ENCODE data around the gene PALM.

The PALM gene

DNA sequence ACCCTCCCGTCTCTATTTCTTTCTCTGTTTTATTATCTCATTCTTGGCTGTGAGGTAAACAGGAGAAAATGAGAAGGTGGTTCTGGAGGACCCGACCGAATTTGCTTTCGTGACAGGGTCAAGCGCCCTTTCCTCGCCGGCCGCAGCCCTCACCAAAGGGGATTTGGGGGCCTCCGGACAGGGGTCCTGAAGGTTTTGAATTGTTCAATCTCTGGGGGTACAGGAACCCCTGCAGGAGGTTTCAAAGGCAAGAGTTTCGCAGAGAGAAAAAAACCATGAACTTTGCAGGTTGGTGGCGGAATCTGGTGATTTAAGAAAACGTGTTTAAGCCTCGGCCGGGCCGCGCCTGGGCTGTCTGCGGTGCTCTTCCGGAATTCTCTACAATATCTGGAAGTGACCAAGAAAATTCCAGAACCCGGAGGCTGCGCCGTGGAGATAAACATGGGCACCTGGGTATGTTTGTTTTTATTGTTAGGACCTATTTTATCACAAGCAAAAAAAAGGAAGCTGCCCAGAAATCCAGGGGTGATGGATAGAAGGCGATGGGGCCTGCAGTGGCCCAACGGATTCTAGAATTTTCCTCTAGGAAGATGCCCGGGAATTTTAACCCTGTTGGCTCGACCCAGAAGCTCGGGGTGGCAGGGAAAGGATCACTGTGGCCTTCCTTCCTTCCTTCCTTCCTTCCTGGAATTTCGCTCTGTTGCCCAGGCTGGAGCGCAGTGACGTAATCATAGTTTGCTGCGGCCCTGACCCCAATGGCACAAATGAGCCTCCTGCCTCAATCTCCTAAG, 74.3 kb downstream of the PALM start:
- DNase-seq, result no peak

- DNase-seq, result no peak
Measured at GRCh38 chr19:784541-784940, 75.8 kb downstream of the PALM start.

DNA sequence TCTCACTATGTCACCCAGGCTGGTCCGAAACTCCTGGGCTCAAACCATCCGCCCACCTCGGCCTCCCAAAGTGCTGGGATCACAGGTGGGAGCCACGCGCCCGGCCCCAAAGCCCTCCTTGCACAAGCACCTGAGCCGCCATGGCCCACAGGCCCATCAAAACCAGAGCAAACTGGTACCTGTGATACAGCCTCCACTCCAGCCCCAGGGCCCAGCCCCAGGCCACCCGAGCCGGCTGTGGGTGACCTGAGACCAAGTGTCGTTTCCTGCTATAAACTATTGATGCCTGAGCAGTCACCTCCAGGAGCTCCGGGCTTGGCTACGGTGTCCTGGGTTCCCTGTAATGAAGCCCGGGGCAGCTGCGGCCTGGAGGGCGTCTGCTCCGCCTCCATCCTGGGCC, 78.8 kb downstream of the PALM start:
- no peak for DNase-seq

GRCh38 chr19:788686-788982, 79.9 kb downstream of the PALM start:
- no peak for DNase-seq

- no peak for DNase-seq
Measured at GRCh38 chr19:788983-789700, 80.4 kb downstream of the PALM start.

GRCh38 chr19:789701-790060, 80.9 kb downstream of the PALM start:
- no peak for DNase-seq

GRCh38 chr19:791007-791566, 82.4 kb downstream of the PALM start:
- DNase-seq, result no peak

- no peak for DNase-seq
Measured at GRCh38 chr19:791567-792305, 83.0 kb downstream of the PALM start.

- no peak for DNase-seq
Measured at GRCh38 chr19:792306-792885, 83.7 kb downstream of the PALM start.

- DNase-seq, result no peak
Measured at GRCh38 chr19:793806-794205, 85.1 kb downstream of the PALM start.

DNA sequence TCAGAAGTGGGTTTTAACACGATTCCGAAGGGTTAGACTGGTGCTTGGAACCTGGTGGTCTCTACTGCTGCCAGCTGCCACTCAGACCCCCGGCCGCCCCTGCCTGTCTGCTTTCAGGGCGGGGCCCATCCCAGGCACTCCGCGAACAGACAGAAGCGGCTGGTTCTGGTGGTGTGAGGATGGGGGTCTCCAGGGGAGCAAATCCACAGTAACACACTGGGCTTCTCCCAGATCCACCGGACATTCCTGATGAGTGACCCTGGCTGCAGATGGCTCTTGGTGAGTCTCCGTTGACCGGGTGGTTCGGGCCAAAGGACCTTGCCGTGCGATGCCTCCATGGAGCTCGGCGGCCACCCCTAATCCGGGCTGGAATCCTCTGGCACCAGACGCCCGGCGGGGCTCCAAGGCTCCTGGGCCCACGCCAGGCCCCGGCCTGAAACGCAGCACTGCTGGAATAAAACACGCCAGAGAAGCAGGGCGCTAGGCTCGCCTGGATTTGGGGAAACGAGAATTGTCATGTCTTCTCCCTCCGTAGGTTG, 86.4 kb downstream of the PALM start:
- no peak for DNase-seq

GRCh38 chr19:795691-796581, 87.2 kb downstream of the PALM start:
- DNase-seq, result no peak

DNA sequence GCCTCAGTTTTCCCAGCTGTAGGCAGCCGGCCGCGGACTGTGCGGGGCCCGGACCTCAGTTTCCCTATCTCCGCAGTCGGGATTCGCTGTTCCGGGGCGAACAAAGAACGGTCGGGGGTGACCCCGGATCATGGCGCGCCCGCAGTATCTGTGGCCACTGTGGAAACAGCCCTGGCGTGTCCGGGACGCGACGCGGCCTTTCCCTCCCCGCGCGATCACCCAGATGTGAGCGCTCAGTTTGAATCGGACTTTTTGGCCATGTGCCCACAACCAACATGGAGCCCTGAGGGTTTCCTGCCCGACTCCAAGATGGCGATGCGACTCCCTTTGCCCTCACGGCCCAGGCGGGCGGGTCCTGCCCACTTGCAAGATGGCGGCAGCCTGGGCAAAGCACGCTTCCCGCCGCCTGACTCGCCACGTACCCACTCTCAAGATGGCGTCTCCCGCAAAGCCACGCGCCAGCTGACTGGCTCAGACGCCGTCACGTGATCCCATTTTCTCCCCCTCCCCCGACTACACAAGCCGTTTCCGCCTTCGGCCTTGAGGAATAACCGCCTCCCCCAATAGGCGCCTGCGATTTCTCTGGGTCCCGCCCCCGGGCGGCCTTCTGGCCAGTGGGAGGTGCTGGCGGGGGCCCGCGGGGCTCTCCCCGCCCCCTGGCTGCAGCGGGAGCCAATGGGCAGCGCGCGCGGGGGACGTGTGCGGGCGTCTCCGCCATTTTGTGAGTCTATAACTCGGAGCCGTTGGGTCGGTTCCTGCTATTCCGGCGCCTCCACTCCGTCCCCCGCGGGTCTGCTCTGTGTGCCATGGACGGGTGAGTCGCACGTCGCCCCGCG, 88.2 kb downstream of the PALM start, which contains the start of gene PTBP1:
TSS of gene PTBP1 (plus strand) at position 761 of the 836 bp plus-strand sequence. CDS start at position 807, 46 bp downstream.
- peak; percentile 98 for DNase-seq

Measured in NCI-H2107 (cell line).